GM06990 (cell line): ENCODE data around the gene GOLGA1.

Experiments used
- DNase-seq: peaks from one replicate; pipeline ENCODE4 v3.0.0-alpha.2; 2011; ENCODE audit not compliant: insufficient read length; ENCODE audit errors: extremely low read depth
- H3K27me3 ChIP-seq: replicated peaks from 2 replicates; pipeline ENCODE4 v1.6.0; 2011; ENCODE audit warnings: low read length; ENCODE audit not compliant: control insufficient read depth, insufficient read depth
- H3K36me3 ChIP-seq: 2 replicates; pipeline ENCODE4 v1.5.1; 2011; ENCODE audit warnings: low read length; ENCODE audit not compliant: control insufficient read depth, insufficient read depth
- H3K4me3 ChIP-seq: replicated peaks from 2 replicates; pipeline ENCODE4 v1.5.1; 2011; ENCODE audit warnings: low read depth, mild to moderate bottlenecking, control low read depth, low read length
- TF ChIP-seq, protein P1 (sequence below): IDR thresholded peaks from 2 replicates; pipeline ENCODE4 v1.5.1; 2011; ENCODE audit warnings: low read length, control low read depth, mild to moderate bottlenecking, inconsistent platforms; ENCODE audit not compliant: insufficient read depth, poor library complexity, severe bottlenecking

GOLGA1 gene

DNA sequence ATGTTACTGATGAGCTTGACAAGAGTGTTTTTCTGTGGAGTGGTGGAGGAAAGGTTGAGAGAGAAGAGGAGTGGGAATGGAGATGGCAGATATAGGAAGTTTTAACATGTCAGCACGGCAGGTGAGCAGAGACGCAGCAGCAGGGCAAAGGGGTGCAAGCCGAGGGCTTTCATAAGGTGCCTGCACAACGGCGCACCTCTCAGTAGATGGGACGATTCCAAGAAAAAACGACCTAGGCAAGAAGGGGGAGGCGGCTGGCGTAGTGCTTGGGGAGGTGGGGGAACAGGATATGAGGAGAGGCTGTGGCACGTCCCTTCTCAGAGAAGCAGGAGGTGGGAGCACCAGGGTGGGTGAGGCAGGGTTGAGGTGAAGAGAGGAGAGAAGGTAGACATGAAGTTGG is 54.4 kb downstream of the GOLGA1 start:
- H3K27me3 ChIP-seq, result no peaks in the 10 kb centered on the region
- no peak for DNase-seq
- H3K4me3 ChIP-seq, result no peak overlapping the region
- peaks cover 38% of the 10 kb centered on the region for H3K36me3 ChIP-seq
- TF ChIP-seq, protein P1, sequence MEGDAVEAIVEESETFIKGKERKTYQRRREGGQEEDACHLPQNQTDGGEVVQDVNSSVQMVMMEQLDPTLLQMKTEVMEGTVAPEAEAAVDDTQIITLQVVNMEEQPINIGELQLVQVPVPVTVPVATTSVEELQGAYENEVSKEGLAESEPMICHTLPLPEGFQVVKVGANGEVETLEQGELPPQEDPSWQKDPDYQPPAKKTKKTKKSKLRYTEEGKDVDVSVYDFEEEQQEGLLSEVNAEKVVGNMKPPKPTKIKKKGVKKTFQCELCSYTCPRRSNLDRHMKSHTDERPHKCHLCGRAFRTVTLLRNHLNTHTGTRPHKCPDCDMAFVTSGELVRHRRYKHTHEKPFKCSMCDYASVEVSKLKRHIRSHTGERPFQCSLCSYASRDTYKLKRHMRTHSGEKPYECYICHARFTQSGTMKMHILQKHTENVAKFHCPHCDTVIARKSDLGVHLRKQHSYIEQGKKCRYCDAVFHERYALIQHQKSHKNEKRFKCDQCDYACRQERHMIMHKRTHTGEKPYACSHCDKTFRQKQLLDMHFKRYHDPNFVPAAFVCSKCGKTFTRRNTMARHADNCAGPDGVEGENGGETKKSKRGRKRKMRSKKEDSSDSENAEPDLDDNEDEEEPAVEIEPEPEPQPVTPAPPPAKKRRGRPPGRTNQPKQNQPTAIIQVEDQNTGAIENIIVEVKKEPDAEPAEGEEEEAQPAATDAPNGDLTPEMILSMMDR, result no peak

DNA sequence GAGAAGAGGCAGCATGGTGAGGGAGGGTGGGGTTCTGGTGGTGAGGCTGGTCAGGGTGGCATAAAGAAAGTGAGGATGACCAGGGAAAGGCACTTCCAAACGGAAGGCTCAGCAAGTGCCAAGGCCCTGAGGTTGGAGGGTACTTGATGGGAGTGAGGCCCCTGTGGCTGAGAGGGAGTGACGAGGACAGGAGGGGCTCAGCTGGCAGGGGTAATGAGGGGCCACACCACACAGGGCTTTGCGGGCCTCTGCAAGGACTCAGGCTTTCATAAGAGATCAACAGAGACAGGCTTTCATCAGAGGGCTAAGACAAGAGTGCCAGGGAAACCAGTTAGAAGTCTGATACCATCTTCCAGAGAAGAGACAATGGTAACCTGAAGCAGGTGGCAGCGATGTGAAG is 55.3 kb downstream of the GOLGA1 start:
- no peak for DNase-seq
- TF ChIP-seq, protein P1, result no peak
- Histone ChIP-seq H3K4me3 (no peak overlapping the region), H3K27me3 (no peaks in the 10 kb centered on the region), H3K36me3 (peaks cover 40% of the 10 kb centered on the region)

DNA sequence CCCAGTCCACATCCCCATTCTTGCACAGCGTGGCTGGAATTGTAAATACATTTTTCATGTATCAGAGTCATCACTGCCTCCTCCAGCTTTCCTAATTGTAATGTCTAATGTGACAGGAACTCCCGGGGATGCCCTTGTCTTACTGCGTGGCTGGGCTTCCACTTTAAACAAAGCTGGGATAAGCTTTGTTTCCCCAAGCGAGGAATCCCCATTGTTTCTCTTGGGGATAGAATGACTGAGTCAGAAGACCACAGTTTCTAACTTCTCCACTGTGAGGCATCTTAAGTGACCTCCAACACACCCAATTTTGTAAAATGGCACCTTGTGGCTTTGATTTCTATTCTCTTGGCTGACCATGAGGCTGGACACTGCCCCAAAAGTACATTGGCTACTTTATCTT is 56.5 kb downstream of the GOLGA1 start:
- TF ChIP-seq, protein P1, result no peak
- no peak for DNase-seq
- Histone ChIP-seq H3K36me3 (peaks cover 40% of the 10 kb centered on the region), H3K27me3 (no peaks in the 10 kb centered on the region), H3K4me3 (no peak overlapping the region)

DNA sequence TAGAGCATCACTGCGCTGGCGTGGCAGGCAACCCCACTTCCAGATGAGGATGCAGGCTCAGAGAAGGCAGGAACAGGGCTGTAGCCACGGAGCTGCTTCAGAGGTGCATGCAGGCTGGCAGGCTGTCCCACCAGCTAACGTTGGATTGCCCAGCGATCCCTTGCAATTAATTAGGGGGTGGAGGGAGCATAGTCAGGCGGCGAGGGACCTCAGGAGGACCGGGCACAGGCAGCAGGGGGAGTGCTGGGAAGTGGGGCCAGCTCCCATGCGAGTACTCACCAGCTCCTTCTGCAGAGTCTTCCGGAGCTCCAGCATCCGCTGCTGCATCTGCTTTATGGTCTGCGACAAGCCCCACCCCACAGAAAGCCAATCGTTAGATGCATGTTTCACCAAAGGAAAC is 58.7 kb downstream of the GOLGA1 start:
- H3K36me3 ChIP-seq, result peaks cover 31% of the 10 kb centered on the region

DNA sequence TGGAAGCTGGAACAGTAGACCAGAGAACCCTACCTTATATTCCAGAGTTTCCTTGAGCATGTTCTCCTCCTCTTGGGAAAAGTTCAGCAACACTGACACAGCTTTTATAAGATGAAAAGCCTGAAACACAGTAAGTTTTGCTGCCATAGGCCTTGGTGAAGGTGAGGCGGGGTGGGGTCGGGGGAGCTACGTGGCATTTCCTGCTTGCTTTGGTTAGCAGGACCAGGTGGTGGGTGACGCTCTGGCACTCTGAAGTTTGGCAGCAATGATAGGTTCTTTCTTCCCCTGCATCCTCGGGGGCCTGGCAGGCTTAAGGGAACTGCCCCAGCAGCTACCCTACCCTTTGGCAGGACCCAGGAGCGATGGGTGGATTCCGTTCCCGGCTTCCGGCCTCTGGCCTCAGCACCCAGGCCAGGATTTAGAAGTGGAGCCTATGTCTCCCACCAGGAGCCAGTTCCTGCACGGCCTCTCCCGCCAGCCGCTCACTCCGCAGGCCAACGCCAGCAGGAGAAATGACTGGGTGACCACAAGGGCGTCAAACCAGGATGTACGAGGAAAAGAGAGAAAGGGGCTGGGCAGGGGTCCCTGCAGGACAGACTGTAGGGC is 59.6 kb downstream of the GOLGA1 start:
- Histone ChIP-seq H3K36me3 (peaks cover 31% of the 10 kb centered on the region), H3K4me3 (no peak overlapping the region), H3K27me3 (no peaks in the 10 kb centered on the region)
- TF ChIP-seq, protein P1, result no peak
- DNase-seq, result no peak

More for the DNA sequence above, 58.7 kb downstream of the GOLGA1 start:
- TF ChIP-seq, protein P1, result no peak
- H3K4me3 ChIP-seq, result no peak overlapping the region
- no peaks in the 10 kb centered on the region for H3K27me3 ChIP-seq
- no peak for DNase-seq

DNA sequence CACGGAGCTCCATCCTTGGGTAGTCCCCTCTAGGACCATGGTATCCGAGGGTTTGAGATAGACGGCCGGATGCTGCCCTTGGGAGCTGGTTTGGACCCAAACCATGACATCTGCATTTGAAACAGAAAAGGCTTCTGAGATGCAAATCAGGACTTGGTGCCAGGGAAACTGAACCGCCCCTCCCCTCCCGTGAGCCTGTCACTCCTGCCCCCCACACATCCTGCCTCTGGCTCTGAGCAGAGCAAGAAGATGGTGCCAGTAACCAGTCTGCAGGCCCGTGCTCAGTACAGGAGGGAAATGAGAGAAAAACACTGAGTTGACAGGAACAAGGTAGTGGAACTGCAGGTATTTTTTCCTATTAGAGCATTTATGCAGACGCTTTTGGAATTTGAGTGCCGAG is 60.4 kb downstream of the GOLGA1 start:
- TF ChIP-seq, protein P1, result no peak
- Histone ChIP-seq H3K4me3 (no peak overlapping the region), H3K27me3 (no peaks in the 10 kb centered on the region), H3K36me3 (peaks cover 32% of the 10 kb centered on the region)
- no peak for DNase-seq
